Esophagus (tissue), 2 donors: ENCODE results near the gene VTI1A. TPM values are rescaled to one million over a fixed set of nuclear protein-coding genes. Genes with fewer than 3 reads are reported as not detected.

ENCODE experiments used
- H3K27ac ChIP-seq, 2 donors: one replicate each; pipeline ENCODE4 v1.5.1; 2013; ENCODE audit warnings: low read depth in 2 of 2, mild to moderate bottlenecking in 2 of 2, inconsistent platforms in 1 of 2, low read length in 1 of 2, moderate library complexity in 1 of 2
- H3K27me3 ChIP-seq, 2 donors: one replicate each; pipeline ENCODE4 v1.6.1; 2013; ENCODE audit warnings: low read length in 2 of 2, control low read depth in 1 of 2, mild to moderate bottlenecking in 1 of 2; ENCODE audit not compliant: insufficient read depth in 2 of 2, control insufficient read depth in 1 of 2
- H3K36me3 ChIP-seq, 2 donors: one replicate each; pipeline ENCODE4 v1.6.1; 2013; ENCODE audit warnings: low read length in 1 of 2; ENCODE audit not compliant: control insufficient read depth in 2 of 2, insufficient read depth in 2 of 2
- H3K4me1 ChIP-seq, 2 donors: one replicate each; pipeline ENCODE4 v1.6.1; 2013; ENCODE audit warnings: low read length in 1 of 2; ENCODE audit not compliant: control insufficient read depth in 2 of 2, insufficient read depth in 2 of 2
- H3K4me3 ChIP-seq, 2 donors: one replicate each; pipeline ENCODE4 v1.5.1; 2013; ENCODE audit warnings: low read length in 2 of 2, mild to moderate bottlenecking in 2 of 2, low read depth in 1 of 2, moderate library complexity in 1 of 2
- H3K9me3 ChIP-seq, 2 donors: one replicate each; pipeline ENCODE4 v1.6.1; 2013; ENCODE audit warnings: mild to moderate bottlenecking in 2 of 2, low read depth in 1 of 2, low read length in 1 of 2, moderate library complexity in 1 of 2; ENCODE audit not compliant: control insufficient read depth in 2 of 2, insufficient read depth in 1 of 2
- WGBS, 2 donors: extraction: QIAGEN DNeasy Blood & Tissue Kit; methylation state at CpG; one replicate each; pipeline ENCODE4 v1.1.7; 2013; 5-methylcytosine and 5-hydroxymethylcytosine counted together
- polyA plus RNA-seq, 2 donors: library from polyadenylated mRNA; stranded (reverse); fragments of 200-250 nt; gene quantifications; one replicate each; pipeline ENCODE4 v1.2.3, GENCODE V29; 2013
- donor health status: healthy with polysubstance abuse.
- donor health status: Bipolar disorder and iron deficiency.

The VTI1A gene
- polyA plus RNA-seq, 2 donors, result 10.6 to 11.5 TPM

DNA sequence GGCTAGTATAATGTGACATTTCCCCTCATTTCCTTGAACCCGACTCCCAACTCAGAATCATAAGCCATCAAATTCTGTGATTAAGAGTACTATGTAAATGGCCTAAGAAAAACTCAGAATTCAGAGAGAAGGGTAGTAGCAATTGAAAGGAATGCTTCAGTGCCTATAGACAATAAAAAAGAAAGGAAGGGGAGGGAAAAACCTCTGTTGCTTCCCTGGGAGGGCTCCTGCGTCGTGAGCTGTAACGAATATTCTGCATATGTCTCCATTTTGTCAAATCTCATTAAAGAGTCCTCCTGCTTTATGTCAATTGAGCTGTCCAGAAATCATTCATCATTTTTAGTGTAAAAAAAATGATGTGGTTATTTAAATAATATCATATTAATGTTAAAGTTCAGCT lies 223.0 kb downstream of the VTI1A start:
- H3K9me3 ChIP-seq, result no peaks in the 10 kb centered on the region
- no peak overlapping the region for H3K27ac ChIP-seq
- H3K27me3 ChIP-seq, result no peaks in the 10 kb centered on the region
- 97 to 98% methylated on average over 4 of the region's 4 CpGs for WGBS, 2 donors
- no peak overlapping the region for H3K4me3 ChIP-seq
- peaks cover 0 to 4% of the 10 kb centered on the region in 2 donors for H3K36me3 ChIP-seq
- H3K4me1 ChIP-seq, result no peaks in the 10 kb centered on the region

GRCh38 chr10:112671743-112672142 lies 224.7 kb downstream of the VTI1A start:
- H3K4me1 ChIP-seq, result no peaks in the 10 kb centered on the region
- WGBS, 2 donors, result 84 to 90% methylated on average over 4 of the region's 4 CpGs
- H3K27me3 ChIP-seq, result no peaks in the 10 kb centered on the region
- no peaks in the 10 kb centered on the region for H3K9me3 ChIP-seq
- no peak overlapping the region for H3K4me3 ChIP-seq
- no peak overlapping the region for H3K27ac ChIP-seq
- peaks cover 0 to 4% of the 10 kb centered on the region in 2 donors for H3K36me3 ChIP-seq

GRCh38 chr10:112672706-112673105 lies 225.7 kb downstream of the VTI1A start:
- WGBS, 2 donors, result 96 to 99% methylated on average over 5 of the region's 5 CpGs
- no peak overlapping the region for H3K27ac ChIP-seq
- no peak overlapping the region for H3K4me3 ChIP-seq
- H3K4me1 ChIP-seq, result no peaks in the 10 kb centered on the region
- H3K9me3 ChIP-seq, result no peaks in the 10 kb centered on the region
- no peaks in the 10 kb centered on the region for H3K27me3 ChIP-seq
- H3K36me3 ChIP-seq, result peaks cover 2 to 4% of the 10 kb centered on the region in 2 donors

DNA sequence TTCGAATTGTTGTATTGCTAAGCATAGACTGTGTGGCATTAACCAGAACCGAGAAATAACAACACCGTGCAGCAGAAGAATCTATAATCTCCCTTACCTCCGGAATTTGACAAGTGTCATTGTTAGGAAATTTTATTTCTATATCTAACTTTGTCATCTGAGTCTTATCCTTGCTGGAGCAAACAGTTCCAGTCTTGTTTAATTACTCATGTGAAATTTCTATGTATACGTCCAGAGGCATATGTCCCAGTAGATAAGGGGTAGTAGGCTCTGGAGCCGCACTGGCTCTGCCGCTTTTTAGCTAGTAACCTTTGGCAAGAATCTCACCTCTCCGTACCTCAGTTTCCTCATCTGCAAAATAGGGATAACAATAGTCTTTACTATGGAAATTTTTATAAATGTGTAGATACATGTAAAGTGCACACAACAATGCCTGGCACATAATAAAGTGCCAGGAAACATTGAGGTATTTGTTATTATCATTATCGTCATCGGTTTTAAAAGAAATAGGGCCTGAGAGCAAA lies 228.6 kb downstream of the VTI1A start:
- Histone ChIP-seq H3K27ac (no peak overlapping the region), H3K27me3 (no peaks in the 10 kb centered on the region), H3K4me1 (no peaks in the 10 kb centered on the region), H3K4me3 (no peak overlapping the region), H3K9me3 (no peaks in the 10 kb centered on the region), H3K36me3 (peaks cover 0 to 2% of the 10 kb centered on the region in 2 donors)
- 96% methylated on average over 10 of the region's 10 CpGs for WGBS, 2 donors

GRCh38 chr10:112677689-112678088 lies 230.7 kb downstream of the VTI1A start:
- no peak overlapping the region for H3K4me3 ChIP-seq
- WGBS, 2 donors, result 76 to 89% methylated on average over 5 of the region's 5 CpGs
- no peaks in the 10 kb centered on the region for H3K27me3 ChIP-seq
- no peak overlapping the region for H3K27ac ChIP-seq
- no peaks in the 10 kb centered on the region for H3K4me1 ChIP-seq
- H3K9me3 ChIP-seq, result no peaks in the 10 kb centered on the region
- H3K36me3 ChIP-seq, result peaks cover 0 to 2% of the 10 kb centered on the region in 2 donors

DNA sequence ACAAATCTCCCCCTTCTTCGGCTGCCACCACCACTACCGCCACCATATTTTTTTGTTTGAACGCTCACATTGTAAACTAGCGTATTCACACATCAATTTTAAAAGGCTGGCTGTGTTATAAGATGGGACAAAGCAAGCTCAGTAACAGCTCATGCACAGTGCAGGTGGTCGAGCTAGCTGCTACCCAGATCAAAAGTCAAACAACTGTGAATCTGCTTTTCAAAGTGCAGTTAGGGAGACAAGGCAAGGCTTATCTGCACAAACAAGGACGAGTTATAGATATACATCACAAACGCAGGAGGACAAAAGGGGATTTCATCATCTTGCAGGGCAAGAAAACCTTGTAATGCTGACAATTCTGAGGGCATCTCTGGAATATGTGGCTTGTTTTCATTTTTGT lies 231.6 kb downstream of the VTI1A start:
- peaks cover 0 to 2% of the 10 kb centered on the region in 2 donors for H3K36me3 ChIP-seq
- H3K9me3 ChIP-seq, result no peaks in the 10 kb centered on the region
- 75 to 80% methylated on average over 7 of the region's 7 CpGs for WGBS, 2 donors
- no peak overlapping the region for H3K4me3 ChIP-seq
- H3K4me1 ChIP-seq, result no peaks in the 10 kb centered on the region
- H3K27ac ChIP-seq, result no peak overlapping the region
- no peaks in the 10 kb centered on the region for H3K27me3 ChIP-seq

GRCh38 chr10:112678987-112679386 lies 232.0 kb downstream of the VTI1A start:
- Histone ChIP-seq H3K9me3 (no peaks in the 10 kb centered on the region), H3K4me3 (no peak overlapping the region), H3K4me1 (no peaks in the 10 kb centered on the region), H3K27me3 (no peaks in the 10 kb centered on the region), H3K36me3 (peaks cover 0 to 2% of the 10 kb centered on the region in 2 donors), H3K27ac (no peak overlapping the region)
- WGBS, 2 donors, result 79 to 85% methylated on average over 3 of the region's 3 CpGs

- Histone ChIP-seq H3K9me3 (no peaks in the 10 kb centered on the region), H3K4me1 (no peaks in the 10 kb centered on the region), H3K4me3 (no peak overlapping the region), H3K36me3 (peaks cover 0 to 2% of the 10 kb centered on the region in 2 donors), H3K27me3 (no peaks in the 10 kb centered on the region), H3K27ac (no peak overlapping the region)
- 92 to 94% methylated on average over 2 of the region's 2 CpGs for WGBS, 2 donors
Measured at GRCh38 chr10:112679392-112679791, 232.4 kb downstream of the VTI1A start.

DNA sequence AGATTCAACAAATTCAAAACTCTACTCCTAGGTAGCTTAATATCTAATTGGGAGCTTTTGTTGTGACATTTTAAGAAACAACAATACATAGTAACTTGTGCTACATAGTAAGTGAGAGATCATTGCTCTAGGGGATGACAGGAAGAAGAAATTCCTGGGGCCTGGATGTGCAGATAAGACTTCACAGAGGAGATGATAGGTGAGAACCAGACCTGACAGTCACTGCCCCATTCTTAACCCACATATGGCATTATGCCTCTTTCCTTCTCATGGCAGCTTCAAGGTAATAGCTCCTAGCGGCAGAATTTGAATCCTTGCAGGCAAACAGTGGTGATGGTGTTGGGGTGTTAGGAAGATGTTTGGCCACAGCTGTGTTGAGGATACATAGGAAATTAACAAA lies 233.6 kb downstream of the VTI1A start:
- 100% methylated on average over 1 of the region's 1 CpG for WGBS, 2 donors
- peaks cover 0 to 2% of the 10 kb centered on the region in 2 donors for H3K36me3 ChIP-seq

DNA sequence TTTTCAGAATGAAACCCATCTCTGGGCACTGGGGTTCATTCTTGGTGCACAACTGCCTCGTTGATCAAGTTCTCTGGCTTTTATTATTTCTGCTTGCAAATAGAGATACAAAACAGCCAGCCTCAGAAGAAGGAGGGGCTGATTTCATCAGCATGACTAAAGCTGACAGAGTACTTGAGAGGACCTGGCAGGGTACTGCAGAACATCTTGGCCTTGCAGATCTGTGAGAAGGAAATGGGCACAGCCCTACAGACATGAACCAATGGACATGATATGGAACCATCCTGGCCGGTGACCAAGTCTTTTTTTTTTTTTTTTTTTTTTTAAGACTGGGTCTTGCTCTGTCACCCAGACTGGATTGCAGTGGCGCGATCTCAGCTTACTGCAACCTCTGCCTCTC lies 240.6 kb downstream of the VTI1A start:
- Histone ChIP-seq H3K36me3 (no peaks in the 10 kb centered on the region), H3K4me3 (no peak overlapping the region), H3K27ac (no peak overlapping the region), H3K4me1 (no peaks in the 10 kb centered on the region), H3K27me3 (no peaks in the 10 kb centered on the region), H3K9me3 (no peaks in the 10 kb centered on the region)
- 86 to 88% methylated on average over 4 of the region's 4 CpGs for WGBS, 2 donors

More for the DNA sequence above, 233.6 kb downstream of the VTI1A start:
- no peaks in the 10 kb centered on the region for H3K9me3 ChIP-seq
- H3K4me1 ChIP-seq, result no peaks in the 10 kb centered on the region
- H3K4me3 ChIP-seq, result no peak overlapping the region
- no peak overlapping the region for H3K27ac ChIP-seq
- H3K27me3 ChIP-seq, result no peaks in the 10 kb centered on the region
